ENCODE results near the gene MYH14.
"Not testable (repeated sequence)": the region's sequence is repeated elsewhere in the genome, so short reads cannot be mapped to it uniquely, and the experiment has no call there.

Gene MYH14

GRCh38 chr19:50340331-50340730 lies 136.9 kb downstream of the MYH14 start:
- no peak for DNase-seq (ENCODE audit: low read depth)
- TF ChIP-seq CTCF (conservative IDR thresholded peaks at IDR 0.05; ENCODE audit: low read depth, low read length): no peak
- H3K4me3 ChIP-seq (ENCODE audit: low read length): no peak overlapping the region

GRCh38 chr19:50341091-50341564 lies 137.7 kb downstream of the MYH14 start:
- no peak for DNase-seq (ENCODE audit: low read depth)
- H3K4me3 ChIP-seq (ENCODE audit: low read length): no peak overlapping the region
- no peak for TF ChIP-seq CTCF (conservative IDR thresholded peaks at IDR 0.05; ENCODE audit: low read depth, low read length)

GRCh38 chr19:50344661-50345318 lies 141.4 kb downstream of the MYH14 start:
- no peak for DNase-seq (ENCODE audit: low read depth)
- no peak for TF ChIP-seq CTCF (conservative IDR thresholded peaks at IDR 0.05; ENCODE audit: low read depth, low read length)
- no peak overlapping the region for H3K4me3 ChIP-seq (ENCODE audit: low read length)

GRCh38 chr19:50347089-50347581 lies 143.7 kb downstream of the MYH14 start:
- DNase-seq (ENCODE audit: low read depth); H3K4me3 ChIP-seq (ENCODE audit: low read length): not testable (repeated sequence)

GRCh38 chr19:50349277-50350057 lies 146.0 kb downstream of the MYH14 start:
- no peak for DNase-seq (ENCODE audit: low read depth)
- TF ChIP-seq CTCF (conservative IDR thresholded peaks at IDR 0.05; ENCODE audit: low read depth, low read length): no peak
- no peak overlapping the region for H3K4me3 ChIP-seq (ENCODE audit: low read length)

- no peak for TF ChIP-seq CTCF (conservative IDR thresholded peaks at IDR 0.05; ENCODE audit: low read depth, low read length)
- no peak overlapping the region for H3K4me3 ChIP-seq (ENCODE audit: low read length)
- no peak for DNase-seq (ENCODE audit: low read depth)
Observed at GRCh38 chr19:50352242-50352641, 148.8 kb downstream of the MYH14 start.

GRCh38 chr19:50353487-50353880 lies 150.1 kb downstream of the MYH14 start:
- not testable (repeated sequence) for H3K4me3 ChIP-seq (ENCODE audit: low read length); DNase-seq (ENCODE audit: low read depth)

GRCh38 chr19:50356691-50357177 lies 153.3 kb downstream of the MYH14 start:
- TF ChIP-seq CTCF (conservative IDR thresholded peaks at IDR 0.05; ENCODE audit: low read depth, low read length): no peak
- H3K4me3 ChIP-seq (ENCODE audit: low read length): no peak overlapping the region
- DNase-seq (ENCODE audit: low read depth): no peak

All from retinal pigment epithelial cell (primary cell).